Mucosa of descending colon (tissue), 3 donors: ENCODE data around the gene ZNF236. TPM values are rescaled to one million over a fixed set of nuclear protein-coding genes. Genes with fewer than 3 reads are reported as not detected.
"Not testable (repeated sequence)": the region's sequence is repeated elsewhere in the genome, so short reads cannot be mapped to it uniquely, and the experiment has no call there.

Experiments
- ATAC-seq: fragments of 200-7000 bp; cut with Tn5 transposase; one replicate; pipeline ENCODE4 v1.9.1; 2020; ENCODE audit warnings: mild to moderate bottlenecking, moderate library complexity
- DNase-seq, 3 donors: peaks; one replicate each; pipeline ENCODE4 v3.0.0-alpha.2; 2020
- H3K36me3 ChIP-seq: fragments of 200-600 bp; one replicate; pipeline ENCODE4 v1.8.0; 2021; ENCODE audit warnings: low read depth, mild to moderate bottlenecking
- H3K4me1 ChIP-seq: fragments of 200-600 bp; one replicate; pipeline ENCODE4 v1.8.0; 2021; ENCODE audit warnings: low read depth, mild to moderate bottlenecking
- H3K4me3 ChIP-seq: fragments of 200-600 bp; one replicate; pipeline ENCODE4 v1.8.0; 2021; ENCODE audit warnings: mild to moderate bottlenecking
- H3K9me3 ChIP-seq: fragments of 200-600 bp; one replicate; pipeline ENCODE4 v1.8.0; 2021; ENCODE audit warnings: mild to moderate bottlenecking
- CTCF ChIP-seq: fragments of 200-600 bp; IDR thresholded peaks from one replicate; pipeline ENCODE4 v1.8.0; 2022; ENCODE audit warnings: antibody characterized with exemption, mild to moderate bottlenecking
- intact Hi-C, 2 donors: fragments of 100-400 bp; cut with DNase I in 1 of 2; cut with micrococcal nuclease in 1 of 2; formaldehyde crosslinking; loops; one replicate each; pipeline versions ENCODE4 v1.11.0 to v1.11.1; 2022; cut with DNase I, micrococcal nuclease
- total RNA-seq, 3 donors: library from RNA; stranded (reverse); fragmentation: NEBNext Ultra II Directional in 2 of 3; extraction: Animal tissue kit (Norgen Biotek cat#: 25700) in 2 of 3; gene quantifications; one replicate each; pipeline versions ENCODE4 v1.2.1 to v1.2.4, GENCODE V29; 2021 to 2023
- donor health status: DM: no; HTN: no; CAD: no; lungs with moderate emphysema.
- donor health status: DM: no; HTN: no; CAD: no.
- donor health status: DM: no; HTN: yes; CAD: no.

The ZNF236 gene
- total RNA-seq, 3 donors from 2014 or later: 14.8 to 27.9 (median 15.5) TPM

- no peaks in the 10 kb centered on the region for H3K36me3 ChIP-seq
- intact Hi-C loops: no loop called here
- ATAC-seq (peak; percentile 80), DNase-seq (peak in 1 of 3 donors; percentile 21)
- peaks cover 17% of the 10 kb centered on the region for H3K4me1 ChIP-seq
- H3K4me3 ChIP-seq: no peak overlapping the region
- no peak for TF ChIP-seq CTCF
- H3K9me3 ChIP-seq: no peaks in the 10 kb centered on the region
Measured at GRCh38 chr18:76803413-76803812, 18.9 kb upstream of the ZNF236 start.

DNA sequence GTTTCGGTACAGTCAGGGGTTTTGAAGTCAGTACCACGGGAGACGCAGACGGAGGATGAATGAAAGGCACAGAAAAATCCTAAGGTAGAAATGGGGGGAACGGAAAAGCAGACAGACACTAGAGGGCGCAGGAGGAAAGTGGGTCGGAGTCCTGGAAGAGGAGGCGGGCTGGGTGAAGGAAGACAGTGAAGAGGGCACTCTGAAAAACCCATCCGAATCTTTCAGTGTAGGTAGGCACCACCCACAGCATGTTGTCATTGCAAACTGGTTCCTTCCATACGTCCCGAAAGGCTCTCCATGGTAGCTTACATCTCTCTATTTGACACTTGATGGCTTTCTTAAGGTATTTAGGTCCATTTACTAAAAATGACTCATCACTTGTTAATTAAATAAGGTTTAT is 18.5 kb upstream of the ZNF236 start:
- intact Hi-C loops: no loop called here
- DNase-seq (peak in 2 of 3 donors; percentile 59 to 83), ATAC-seq (peak; percentile 82)
- Histone ChIP-seq H3K4me3 (no peak overlapping the region), H3K36me3 (no peaks in the 10 kb centered on the region), H3K9me3 (no peaks in the 10 kb centered on the region), H3K4me1 (peaks cover 17% of the 10 kb centered on the region)
- TF ChIP-seq CTCF: peak; percentile 36

GRCh38 chr18:76805221-76805620 is 17.1 kb upstream of the ZNF236 start:
- no peak for ATAC-seq
- DNase-seq: no peak
- TF ChIP-seq CTCF: no peak
- intact Hi-C loops: no loop called here
- H3K36me3 ChIP-seq: no peaks in the 10 kb centered on the region
- H3K4me3 ChIP-seq: no peak overlapping the region
- H3K4me1 ChIP-seq: peaks cover 17% of the 10 kb centered on the region
- H3K9me3 ChIP-seq: no peaks in the 10 kb centered on the region

- H3K4me3 ChIP-seq: no peak overlapping the region
- no peaks in the 10 kb centered on the region for H3K9me3 ChIP-seq
- no peak for TF ChIP-seq CTCF
- intact Hi-C loops: no loop called here
- ATAC-seq (no peak), DNase-seq (no peak)
- no peaks in the 10 kb centered on the region for H3K36me3 ChIP-seq
- peaks cover 17% of the 10 kb centered on the region for H3K4me1 ChIP-seq
Measured at GRCh38 chr18:76806301-76806700, 16.1 kb upstream of the ZNF236 start.

- H3K4me1 ChIP-seq: peaks cover 5% of the 10 kb centered on the region
- no peak for TF ChIP-seq CTCF
- no peak overlapping the region for H3K4me3 ChIP-seq
- no peak for ATAC-seq
- no peaks in the 10 kb centered on the region for H3K36me3 ChIP-seq
- intact Hi-C loops: no loop called here
- DNase-seq: no peak
- no peaks in the 10 kb centered on the region for H3K9me3 ChIP-seq
Measured at GRCh38 chr18:76808561-76808960, 13.8 kb upstream of the ZNF236 start.

DNA sequence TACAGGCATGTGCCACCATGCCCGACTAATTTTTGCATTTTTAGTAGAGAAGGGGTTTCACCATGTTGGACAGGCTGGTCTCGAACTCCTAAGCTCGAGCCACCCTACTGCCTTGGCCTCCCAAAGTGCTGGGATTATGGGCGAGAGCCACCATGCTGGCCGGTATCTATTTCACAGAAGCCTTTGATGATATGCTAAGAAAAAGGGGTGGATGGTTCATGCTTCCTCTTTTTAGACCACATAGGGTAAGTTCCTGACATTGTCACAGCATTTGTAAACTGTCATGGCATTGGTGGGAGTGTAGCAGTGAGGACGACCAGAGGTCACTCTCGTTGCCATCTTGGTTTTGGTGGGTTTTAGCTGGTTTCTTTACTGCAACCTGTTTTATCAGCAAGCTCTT is 10.8 kb upstream of the ZNF236 start:
- H3K36me3 ChIP-seq, H3K9me3 ChIP-seq, H3K4me3 ChIP-seq, DNase-seq, H3K4me1 ChIP-seq, intact Hi-C loops, ATAC-seq: not testable (repeated sequence)
